HCT116 (cell line): ENCODE results near the gene ZBTB7C. TPM values are rescaled to one million over a fixed set of nuclear protein-coding genes. Genes with fewer than 3 reads are reported as not detected.

Source experiments
- ATAC-seq: fragments of 200-7000 bp; cut with Tn5 transposase; 2 replicates; pipeline ENCODE4 v1.9.1; 2020; ENCODE audit warnings: mild to moderate bottlenecking, moderate library complexity
- BruUV-seq: library from RNA; stranded (reverse); fragments of 400-500 nt; replicated peaks from 2 replicates; lab custom pipeline; 2021; lab: Mats Ljungman, UMichigan
- CTCF ChIA-PET: fragments of 300-600 bp; sonication (Branson Sonifier 250); formaldehyde crosslinking; loops from one replicate; lab custom pipeline; 2021; ENCODE audit warnings: antibody characterized with exemption; lab: Charles Lee
- POLR2A ChIA-PET: fragments of 300-600, 350-600 bp; sonication (Branson Sonifier 250); formaldehyde crosslinking; loops from one replicate; lab custom pipeline; 2021; ENCODE audit warnings: antibody characterized with exemption; lab: Charles Lee
- RAD21 ChIA-PET, 2 experiments: fragments of 300-600 bp; sonication (Branson Sonifier 250); formaldehyde crosslinking; loops; one replicate each; lab custom pipeline; 2023; ENCODE audit warnings: low total read pairs in 2 of 2; ENCODE audit not compliant: uncharacterized antibody in 2 of 2, unreplicated experiment in 2 of 2, low non-redundant PET in 1 of 2; lab: Charles Lee
- DNase-seq: peaks from one replicate; pipeline ENCODE4 v3.0.0-alpha.2; 2010; ENCODE audit warnings: low read depth, low spot score
- H2AFZ ChIP-seq: fragments of 200-600 bp; shearing (Covaris generic), sonication (generic); 2 replicates; pipeline ENCODE4 v1.6.1; 2017; ENCODE audit warnings: low read depth, mixed run types, mixed read lengths, antibody characterized with exemption, low read length; ENCODE audit not compliant: poor library complexity, severe bottlenecking
- H3K27ac ChIP-seq: 2 replicates; pipeline ENCODE4 v1.5.1; 2012; ENCODE audit warnings: low read depth, low read length
- H3K27me3 ChIP-seq: fragments of 200-600 bp; sonication (generic); 2 replicates; pipeline ENCODE4 v1.6.1; 2016; ENCODE audit warnings: mixed run types, low read length, mixed read lengths; ENCODE audit not compliant: insufficient read depth
- H3K36me3 ChIP-seq, 2 experiments: fragments of 200-500 bp in 1 of 2; fragments of 200-600 bp in 1 of 2; sonication (Bioruptor generic) in 1 of 2; sonication (generic) in 1 of 2; 2 replicates each; pipeline versions ENCODE4 v1.5.1 to v1.6.1; 2014 to 2016; ENCODE audit warnings: low read length in 2 of 2, inconsistent platforms in 1 of 2, mixed read lengths in 1 of 2, mixed run types in 1 of 2; ENCODE audit not compliant: insufficient read depth in 2 of 2, control insufficient read depth in 1 of 2
- H3K4me1 ChIP-seq, 2 experiments: fragments of 200-600 bp in 1 of 2; sonication (generic) in 1 of 2; 2 replicates each; pipeline versions ENCODE4 v1.5.1 to v1.6.1; 2012 to 2017; ENCODE audit warnings: low read length in 2 of 2, inconsistent platforms in 1 of 2, mild to moderate bottlenecking in 1 of 2, mixed read lengths in 1 of 2, mixed run types in 1 of 2, moderate library complexity in 1 of 2; ENCODE audit not compliant: insufficient read depth in 2 of 2, control insufficient read depth in 1 of 2
- H3K4me2 ChIP-seq: fragments of 200-600 bp; sonication (generic); 2 replicates; pipeline ENCODE4 v1.6.1; 2017; ENCODE audit warnings: mixed run types, low read length, mixed read lengths
- H3K4me3 ChIP-seq, 2 experiments: fragments of 200-600 bp in 1 of 2; sonication (generic) in 1 of 2; replicated peaks in 1 of 2; 2 replicates each; pipeline ENCODE4 v1.5.1; 2011 to 2016; ENCODE audit warnings: low read length in 2 of 2, control low read depth in 1 of 2, low read depth in 1 of 2, mild to moderate bottlenecking in 1 of 2, mixed read lengths in 1 of 2, mixed run types in 1 of 2
- H3K79me2 ChIP-seq: fragments of 200-600 bp; sonication (generic); 2 replicates; pipeline ENCODE4 v1.6.1; 2017; ENCODE audit warnings: mild to moderate bottlenecking, mixed run types, low read length, moderate library complexity, mixed read lengths; ENCODE audit not compliant: insufficient read depth
- H3K9ac ChIP-seq: fragments of 200-600 bp; sonication (generic); 2 replicates; pipeline ENCODE4 v1.6.1; 2016; ENCODE audit warnings: low read length, mixed read lengths
- H3K9me2 ChIP-seq: fragments of 200-600 bp; sonication (generic), shearing (Covaris generic); 2 replicates; pipeline ENCODE4 v1.6.1; 2017; ENCODE audit warnings: mixed run types, mild to moderate bottlenecking, moderate library complexity; ENCODE audit not compliant: insufficient read depth
- H3K9me3 ChIP-seq, 2 experiments: fragments of 200-500 bp in 1 of 2; fragments of 200-600 bp in 1 of 2; sonication (Bioruptor generic) in 1 of 2; sonication (generic) in 1 of 2; 2 replicates each; pipeline ENCODE4 v1.6.1; 2014 to 2017; ENCODE audit warnings: low read length in 2 of 2, mixed read lengths in 2 of 2, inconsistent platforms in 1 of 2, low read depth in 1 of 2, mild to moderate bottlenecking in 1 of 2, mixed run types in 1 of 2, moderate library complexity in 1 of 2; ENCODE audit not compliant: control insufficient read depth in 1 of 2, insufficient read depth in 1 of 2
- H4K20me1 ChIP-seq: fragments of 200-600 bp; sonication (generic), shearing (Covaris generic); 2 replicates; pipeline ENCODE4 v1.6.1; 2017; ENCODE audit warnings: mixed run types, mild to moderate bottlenecking, moderate library complexity; ENCODE audit not compliant: insufficient read depth
- ATF3 ChIP-seq: IDR thresholded peaks from 2 replicates; pipeline ENCODE4 v1.6.1; 2012
- CBX3 ChIP-seq: IDR thresholded peaks from 2 replicates; pipeline ENCODE4 v1.6.1; 2012; ENCODE audit warnings: low read depth
- CEBPB ChIP-seq: IDR thresholded peaks from 2 replicates; pipeline ENCODE4 v1.6.1; 2012; ENCODE audit warnings: low read depth
- EGR1 ChIP-seq: IDR thresholded peaks from 2 replicates; pipeline ENCODE4 v1.6.1; 2012; ENCODE audit warnings: low read depth
- ELF1 ChIP-seq: IDR thresholded peaks from 2 replicates; pipeline ENCODE4 v1.6.1; 2012; ENCODE audit warnings: low read depth, borderline replicate concordance
- EZH2 ChIP-seq: fragments of 200-600 bp; sonication (generic); IDR thresholded peaks from 2 replicates; pipeline ENCODE4 v1.6.1; 2017; ENCODE audit warnings: antibody characterized with exemption, mixed run types
- EZH2phosphoT487 ChIP-seq: fragments of 200-600 bp; IDR thresholded peaks from 2 replicates; pipeline ENCODE4 v1.6.1; 2018; ENCODE audit warnings: antibody characterized with exemption, borderline replicate concordance
- FOSL1 ChIP-seq: IDR thresholded peaks from 2 replicates; pipeline ENCODE4 v1.6.1; 2012; ENCODE audit warnings: low read depth
- MAX ChIP-seq: IDR thresholded peaks from 2 replicates; pipeline ENCODE4 v1.6.1; 2012
- POLR2AphosphoS5 ChIP-seq: IDR thresholded peaks from 2 replicates; pipeline ENCODE4 v1.6.1; 2011; ENCODE audit warnings: mild to moderate bottlenecking, low read depth, low read length, moderate library complexity
- RAD21 ChIP-seq: IDR thresholded peaks from 2 replicates; pipeline ENCODE4 v1.6.1; 2012; ENCODE audit warnings: low read depth, mild to moderate bottlenecking
- SIN3A ChIP-seq: IDR thresholded peaks from 2 replicates; pipeline ENCODE4 v1.6.1; 2012; ENCODE audit warnings: low read depth
- SP1 ChIP-seq: IDR thresholded peaks from 2 replicates; pipeline ENCODE4 v1.6.1; 2012; ENCODE audit warnings: low read depth
- TCF7L2 ChIP-seq: IDR thresholded peaks from 2 replicates; pipeline ENCODE4 v1.7.0; 2011; ENCODE audit warnings: borderline replicate concordance, inconsistent platforms; ENCODE audit not compliant: insufficient read depth, insufficient read length; ENCODE audit errors: extremely low read depth
- YY1 ChIP-seq: IDR thresholded peaks from 2 replicates; pipeline ENCODE4 v1.6.1; 2011; ENCODE audit warnings: low read length, low read depth, moderate library complexity, mild to moderate bottlenecking; ENCODE audit not compliant: insufficient replicate concordance; ENCODE audit errors: extremely low read depth
- ZFX ChIP-seq: fragments of 450-650 bp; IDR thresholded peaks from 2 replicates; pipeline ENCODE4 v1.6.1; 2017
- ZNF274 ChIP-seq: fragments of 200-500 bp; sonication (Bioruptor generic); IDR thresholded peaks from 2 replicates; pipeline ENCODE4 v1.6.1; 2014; ENCODE audit warnings: mild to moderate bottlenecking, low read depth, low read length, inconsistent platforms
- intact Hi-C: fragments of 100-400 bp; cut with micrococcal nuclease; formaldehyde crosslinking; loops from 2 replicates; pipeline ENCODE4 v1.10.0; 2022
- total RNA-seq: library from RNA; stranded (reverse); gene quantifications from one replicate; pipeline ENCODE4 v1.2.1, GENCODE V29; 2021; ENCODE audit not compliant: unreplicated experiment
- TF ChIP-seq, protein P1 (sequence below), 3 experiments: fragments of 200-600 bp in 1 of 3; sonication (generic) in 1 of 3; IDR thresholded peaks in 2 of 3; conservative IDR thresholded peaks in 1 of 3; 2 replicates each; pipeline ENCODE4 v1.5.1; 2012 to 2017; ENCODE audit warnings: low read depth in 2 of 3, low read length in 2 of 3, antibody characterized with exemption in 1 of 3, borderline replicate concordance in 1 of 3, control low read depth in 1 of 3, mild to moderate bottlenecking in 1 of 3, mixed read lengths in 1 of 3, mixed run types in 1 of 3, moderate library complexity in 1 of 3; ENCODE audit not compliant: insufficient read depth in 1 of 3
- TF ChIP-seq, protein P2 (sequence below): IDR thresholded peaks from 2 replicates; pipeline ENCODE4 v1.6.1; 2012; ENCODE audit warnings: low read depth

Gene ZBTB7C
- total RNA-seq, 1 experiment from 2014 or later: 0.37 TPM

DNA sequence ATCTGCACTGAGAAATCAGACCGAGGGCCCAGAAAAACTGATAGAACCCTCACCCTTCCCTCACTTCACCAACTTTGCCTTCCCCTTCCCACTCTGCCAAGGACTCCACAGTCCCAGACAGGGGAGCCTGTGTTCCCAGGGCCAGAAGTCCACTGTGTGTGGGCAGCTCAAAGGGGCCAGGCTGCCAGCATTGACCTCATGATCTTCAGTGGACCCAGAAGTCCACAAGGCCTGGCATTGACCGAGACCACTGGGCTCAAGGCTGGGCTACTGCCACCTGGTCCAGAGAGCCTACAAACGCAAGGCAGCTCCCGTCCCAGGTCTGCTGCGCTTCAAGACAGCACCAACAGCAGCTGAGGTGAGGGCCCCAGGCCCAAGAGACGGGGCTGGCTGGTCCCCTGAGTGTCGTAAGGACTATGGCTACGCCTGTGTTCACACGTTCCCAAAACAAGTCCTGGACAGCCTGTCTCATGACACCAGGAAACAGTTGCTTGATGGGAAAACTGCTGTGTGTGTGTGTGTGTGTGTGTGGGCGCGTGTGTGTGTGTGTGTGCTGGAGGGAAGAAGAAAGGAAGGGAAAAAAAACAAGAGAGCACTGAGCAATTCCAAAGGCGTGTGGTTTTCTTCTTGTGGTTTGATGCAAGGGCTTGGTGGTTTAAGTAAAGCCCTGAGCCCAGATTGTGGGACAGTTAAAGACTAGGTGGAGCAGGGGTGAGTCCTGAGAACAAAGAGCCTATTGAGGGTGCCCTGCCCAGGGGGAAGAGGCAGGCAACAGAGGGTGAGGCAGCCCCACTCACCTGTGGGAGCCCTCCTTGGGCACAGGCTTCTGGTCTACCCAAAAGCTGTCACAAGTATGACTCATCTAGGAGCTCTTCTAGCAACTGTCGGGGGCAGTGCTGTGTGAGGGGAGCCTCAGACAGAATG is 46.6 kb upstream of the ZBTB7C start (continued):
- TF ChIP-seq TCF7L2: peak; percentile 49
- TF ChIP-seq EZH2phosphoT487: no peak
- peak; percentile 63 for TF ChIP-seq FOSL1
- peak; percentile 50 for TF ChIP-seq EGR1
- peak; percentile 57 for TF ChIP-seq SP1
- peak; percentile 73 for TF ChIP-seq SIN3A

DNA sequence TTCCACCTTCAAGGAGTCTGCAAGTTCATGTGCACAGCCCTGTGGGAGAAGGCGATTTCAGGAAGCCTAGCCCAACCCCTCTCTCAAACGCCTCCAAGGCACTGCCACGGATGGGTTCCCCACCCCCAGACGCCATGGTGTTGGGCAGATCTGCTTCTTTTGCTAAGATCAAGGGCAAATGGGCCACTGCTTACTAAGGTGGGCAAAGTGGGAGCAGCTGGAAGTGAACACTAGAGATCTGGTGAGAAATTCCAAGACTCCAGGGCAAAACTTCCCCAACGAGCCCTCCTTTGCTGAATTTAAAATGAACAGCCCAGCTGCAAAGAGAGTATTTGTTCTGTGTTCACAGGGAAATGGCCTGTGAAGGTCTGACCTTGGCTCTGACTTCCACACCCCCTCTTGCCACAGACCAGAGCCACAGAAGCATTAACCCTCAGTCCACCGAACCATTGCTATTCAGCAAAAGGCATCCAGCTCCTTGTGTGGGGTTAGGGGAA is 45.1 kb upstream of the ZBTB7C start:
- Histone ChIP-seq H3K79me2 (no peaks in the 10 kb centered on the region), H3K9ac (no peak overlapping the region), H3K4me2 (no peak overlapping the region), H3K27me3 (peaks cover 30% of the 10 kb centered on the region; the same call in 1 of the 2 replicates), H2AFZ (no peak overlapping the region), H3K36me3 (no peaks in the 10 kb centered on the region), H3K4me3 (no peak overlapping the region), H4K20me1 (no peaks in the 10 kb centered on the region), H3K9me3 (no peaks in the 10 kb centered on the region), H3K27ac (no peak overlapping the region), H3K9me2 (no peaks in the 10 kb centered on the region), H3K4me1 (peaks cover 14 to 15% of the 10 kb centered on the region in 2 experiments; a peak in 3 of 4 replicates)
- ChIA-PET POLR2A (no interaction called here), CTCF (interaction anchor here (2.3 kb wide), 1 partner anchor 10 kb away, joined by 9 read pairs; no protein-coding TSS in a partner anchor), RAD21 (no interaction called here)
- intact Hi-C loops: no loop called here
- BruUV-seq: no TSS peak
- DNase-seq: no peak
- no peak for ATAC-seq
- TF ChIP-seq POLR2AphosphoS5 (no peak), SIN3A (no peak), ZNF274 (no peak), YY1 (no peak), RAD21 (no peak), MAX (no peak), CEBPB (no peak), EGR1 (no peak), ATF3 (no peak), ELF1 (no peak), EZH2 (no peak), ZFX (no peak), CBX3 (no peak), EZH2phosphoT487 (no peak), SP1 (no peak)
- TF ChIP-seq, protein P1, sequence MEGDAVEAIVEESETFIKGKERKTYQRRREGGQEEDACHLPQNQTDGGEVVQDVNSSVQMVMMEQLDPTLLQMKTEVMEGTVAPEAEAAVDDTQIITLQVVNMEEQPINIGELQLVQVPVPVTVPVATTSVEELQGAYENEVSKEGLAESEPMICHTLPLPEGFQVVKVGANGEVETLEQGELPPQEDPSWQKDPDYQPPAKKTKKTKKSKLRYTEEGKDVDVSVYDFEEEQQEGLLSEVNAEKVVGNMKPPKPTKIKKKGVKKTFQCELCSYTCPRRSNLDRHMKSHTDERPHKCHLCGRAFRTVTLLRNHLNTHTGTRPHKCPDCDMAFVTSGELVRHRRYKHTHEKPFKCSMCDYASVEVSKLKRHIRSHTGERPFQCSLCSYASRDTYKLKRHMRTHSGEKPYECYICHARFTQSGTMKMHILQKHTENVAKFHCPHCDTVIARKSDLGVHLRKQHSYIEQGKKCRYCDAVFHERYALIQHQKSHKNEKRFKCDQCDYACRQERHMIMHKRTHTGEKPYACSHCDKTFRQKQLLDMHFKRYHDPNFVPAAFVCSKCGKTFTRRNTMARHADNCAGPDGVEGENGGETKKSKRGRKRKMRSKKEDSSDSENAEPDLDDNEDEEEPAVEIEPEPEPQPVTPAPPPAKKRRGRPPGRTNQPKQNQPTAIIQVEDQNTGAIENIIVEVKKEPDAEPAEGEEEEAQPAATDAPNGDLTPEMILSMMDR (IDR thresholded peaks at IDR 0.05 in 2 of 3, conservative IDR thresholded peaks at IDR 0.05 in 1 of 3; ENCODE audit: borderline replicate concordance in 1 of 3, insufficient read depth in 1 of 3, low read depth in 2 of 3, low read length in 2 of 3): no peak
- TF ChIP-seq, protein P2, sequence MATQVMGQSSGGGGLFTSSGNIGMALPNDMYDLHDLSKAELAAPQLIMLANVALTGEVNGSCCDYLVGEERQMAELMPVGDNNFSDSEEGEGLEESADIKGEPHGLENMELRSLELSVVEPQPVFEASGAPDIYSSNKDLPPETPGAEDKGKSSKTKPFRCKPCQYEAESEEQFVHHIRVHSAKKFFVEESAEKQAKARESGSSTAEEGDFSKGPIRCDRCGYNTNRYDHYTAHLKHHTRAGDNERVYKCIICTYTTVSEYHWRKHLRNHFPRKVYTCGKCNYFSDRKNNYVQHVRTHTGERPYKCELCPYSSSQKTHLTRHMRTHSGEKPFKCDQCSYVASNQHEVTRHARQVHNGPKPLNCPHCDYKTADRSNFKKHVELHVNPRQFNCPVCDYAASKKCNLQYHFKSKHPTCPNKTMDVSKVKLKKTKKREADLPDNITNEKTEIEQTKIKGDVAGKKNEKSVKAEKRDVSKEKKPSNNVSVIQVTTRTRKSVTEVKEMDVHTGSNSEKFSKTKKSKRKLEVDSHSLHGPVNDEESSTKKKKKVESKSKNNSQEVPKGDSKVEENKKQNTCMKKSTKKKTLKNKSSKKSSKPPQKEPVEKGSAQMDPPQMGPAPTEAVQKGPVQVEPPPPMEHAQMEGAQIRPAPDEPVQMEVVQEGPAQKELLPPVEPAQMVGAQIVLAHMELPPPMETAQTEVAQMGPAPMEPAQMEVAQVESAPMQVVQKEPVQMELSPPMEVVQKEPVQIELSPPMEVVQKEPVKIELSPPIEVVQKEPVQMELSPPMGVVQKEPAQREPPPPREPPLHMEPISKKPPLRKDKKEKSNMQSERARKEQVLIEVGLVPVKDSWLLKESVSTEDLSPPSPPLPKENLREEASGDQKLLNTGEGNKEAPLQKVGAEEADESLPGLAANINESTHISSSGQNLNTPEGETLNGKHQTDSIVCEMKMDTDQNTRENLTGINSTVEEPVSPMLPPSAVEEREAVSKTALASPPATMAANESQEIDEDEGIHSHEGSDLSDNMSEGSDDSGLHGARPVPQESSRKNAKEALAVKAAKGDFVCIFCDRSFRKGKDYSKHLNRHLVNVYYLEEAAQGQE: no peak
